Measurements from ENCODE around the gene CDH12. TPM values are rescaled to one million over a fixed set of nuclear protein-coding genes. Genes with fewer than 3 reads are reported as not detected.
A peak's percentile ranks its signal among the peaks of the same experiment; 100 is the strongest.

Gene CDH12
- not detected for total RNA-seq

GRCh38 chr5:22852807-22853660 is at the start of gene CDH12:
TSS of gene CDH12 (minus strand) at chr5:22853344.
- no peaks in the 10 kb centered on the region for H3K27me3 ChIP-seq
- H3K4me3 ChIP-seq: peak within 1 kb of the TSS; percentile 31 to 36
- TF ChIP-seq, protein P1, sequence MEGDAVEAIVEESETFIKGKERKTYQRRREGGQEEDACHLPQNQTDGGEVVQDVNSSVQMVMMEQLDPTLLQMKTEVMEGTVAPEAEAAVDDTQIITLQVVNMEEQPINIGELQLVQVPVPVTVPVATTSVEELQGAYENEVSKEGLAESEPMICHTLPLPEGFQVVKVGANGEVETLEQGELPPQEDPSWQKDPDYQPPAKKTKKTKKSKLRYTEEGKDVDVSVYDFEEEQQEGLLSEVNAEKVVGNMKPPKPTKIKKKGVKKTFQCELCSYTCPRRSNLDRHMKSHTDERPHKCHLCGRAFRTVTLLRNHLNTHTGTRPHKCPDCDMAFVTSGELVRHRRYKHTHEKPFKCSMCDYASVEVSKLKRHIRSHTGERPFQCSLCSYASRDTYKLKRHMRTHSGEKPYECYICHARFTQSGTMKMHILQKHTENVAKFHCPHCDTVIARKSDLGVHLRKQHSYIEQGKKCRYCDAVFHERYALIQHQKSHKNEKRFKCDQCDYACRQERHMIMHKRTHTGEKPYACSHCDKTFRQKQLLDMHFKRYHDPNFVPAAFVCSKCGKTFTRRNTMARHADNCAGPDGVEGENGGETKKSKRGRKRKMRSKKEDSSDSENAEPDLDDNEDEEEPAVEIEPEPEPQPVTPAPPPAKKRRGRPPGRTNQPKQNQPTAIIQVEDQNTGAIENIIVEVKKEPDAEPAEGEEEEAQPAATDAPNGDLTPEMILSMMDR (IDR thresholded peaks at IDR 0.05): no peak
- no peak within 1 kb of the TSS for H3K27ac ChIP-seq
- no peaks in the 10 kb centered on the region for H3K36me3 ChIP-seq
- no peaks in the 10 kb centered on the region for H3K9me3 ChIP-seq
- DNase-seq (ENCODE audit: low spot score): no peak
- peaks cover 0 to 8% of the 10 kb centered on the region in 2 donors for H3K4me1 ChIP-seq

- H3K9me3 ChIP-seq: no peaks in the 10 kb centered on the region
- H3K27ac ChIP-seq: no peak overlapping the region
- H3K36me3 ChIP-seq: no peaks in the 10 kb centered on the region
- TF ChIP-seq, protein P1 (IDR thresholded peaks at IDR 0.05): no peak
- no peak for DNase-seq (ENCODE audit: low spot score)
- no peaks in the 10 kb centered on the region for H3K4me1 ChIP-seq
- H3K4me3 ChIP-seq: no peak overlapping the region
- H3K27me3 ChIP-seq: no peaks in the 10 kb centered on the region
Measured at GRCh38 chr5:22901885-22902284, 48.7 kb upstream of the CDH12 start.

DNA sequence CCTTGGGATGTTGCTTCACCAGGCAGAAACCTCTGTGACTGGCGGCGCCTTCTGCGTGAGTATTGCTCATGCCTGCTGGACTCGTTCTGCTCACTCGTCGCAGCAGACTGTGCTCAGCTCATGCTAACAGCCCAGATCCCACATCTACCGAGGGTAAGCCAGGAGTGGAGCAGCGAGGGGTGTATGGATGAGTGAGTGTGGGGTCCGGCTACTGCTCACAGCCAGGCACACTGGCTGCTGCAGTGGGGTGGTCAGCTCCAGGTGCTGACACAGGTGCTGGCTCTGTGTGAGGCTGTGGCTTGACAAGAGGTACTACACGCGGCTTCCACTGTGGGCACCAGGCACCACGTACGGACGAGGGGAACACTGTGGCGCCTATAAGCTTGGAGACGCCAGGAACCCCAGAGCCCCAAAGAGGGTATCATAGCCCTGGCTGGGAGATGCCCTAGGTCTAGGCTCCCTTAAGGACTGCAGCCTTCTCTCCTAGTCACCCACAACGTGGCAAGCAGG is 47.7 kb upstream of the CDH12 start:
- H3K27ac ChIP-seq: no peak overlapping the region
- TF ChIP-seq, protein P1 (IDR thresholded peaks at IDR 0.05): no peak
- H3K9me3 ChIP-seq: no peaks in the 10 kb centered on the region
- no peaks in the 10 kb centered on the region for H3K4me1 ChIP-seq
- no peak overlapping the region for H3K4me3 ChIP-seq
- no peak for DNase-seq (ENCODE audit: low spot score)
- H3K36me3 ChIP-seq: no peaks in the 10 kb centered on the region
- no peaks in the 10 kb centered on the region for H3K27me3 ChIP-seq

GRCh38 chr5:22899341-22899740 is 46.2 kb upstream of the CDH12 start:
- Histone ChIP-seq H3K4me1 (no peaks in the 10 kb centered on the region), H3K27ac (no peak overlapping the region), H3K4me3 (no peak overlapping the region), H3K9me3 (no peaks in the 10 kb centered on the region), H3K36me3 (no peaks in the 10 kb centered on the region), H3K27me3 (no peaks in the 10 kb centered on the region)
- TF ChIP-seq, protein P1 (IDR thresholded peaks at IDR 0.05): no peak
- no peak for DNase-seq (ENCODE audit: low spot score)

DNA sequence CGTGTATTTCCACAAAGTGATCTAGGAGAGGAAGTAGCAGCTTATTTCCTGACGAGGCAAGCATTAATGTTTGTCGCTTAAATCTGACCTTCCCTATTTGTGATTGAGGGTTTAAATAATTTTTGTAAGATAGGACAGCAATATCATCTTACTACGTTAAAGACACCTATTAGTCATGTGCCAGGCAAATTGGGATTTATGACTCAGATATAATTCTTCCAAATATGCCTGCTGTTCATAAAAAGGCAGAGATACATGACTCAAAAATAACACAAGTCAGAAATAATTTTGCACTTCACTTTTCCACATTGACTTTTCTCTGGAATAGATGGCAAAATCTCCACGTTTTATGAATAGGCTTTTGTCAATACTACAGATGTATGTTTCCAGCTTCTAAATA is 43.0 kb upstream of the CDH12 start:
- Histone ChIP-seq H3K4me1 (no peaks in the 10 kb centered on the region), H3K27me3 (no peaks in the 10 kb centered on the region), H3K9me3 (no peaks in the 10 kb centered on the region), H3K27ac (no peak overlapping the region), H3K36me3 (no peaks in the 10 kb centered on the region), H3K4me3 (no peak overlapping the region)
- TF ChIP-seq, protein P1 (IDR thresholded peaks at IDR 0.05): no peak
- DNase-seq (ENCODE audit: low spot score): no peak
